Suprapubic skin (tissue), 3 donors: ENCODE data around the gene MGME1.

ENCODE experiments used
- POLR2A ChIP-seq, 2 donors: fragments of 450-650 bp; IDR thresholded peaks; one replicate each; pipeline ENCODE4 v1.6.1; 2017; ENCODE audit warnings: antibody characterized with exemption in 2 of 2, mild to moderate bottlenecking in 2 of 2, moderate library complexity in 2 of 2
- TF ChIP-seq, protein P1 (sequence below), 2 donors: fragments of 200-600 bp in 1 of 2; fragments of 450-650 bp in 1 of 2; sonication (generic) in 1 of 2; IDR thresholded peaks; one replicate each; pipeline ENCODE4 v1.5.1; 2016 to 2019; ENCODE audit warnings: antibody characterized with exemption in 2 of 2, mild to moderate bottlenecking in 1 of 2, moderate library complexity in 1 of 2

DNA sequence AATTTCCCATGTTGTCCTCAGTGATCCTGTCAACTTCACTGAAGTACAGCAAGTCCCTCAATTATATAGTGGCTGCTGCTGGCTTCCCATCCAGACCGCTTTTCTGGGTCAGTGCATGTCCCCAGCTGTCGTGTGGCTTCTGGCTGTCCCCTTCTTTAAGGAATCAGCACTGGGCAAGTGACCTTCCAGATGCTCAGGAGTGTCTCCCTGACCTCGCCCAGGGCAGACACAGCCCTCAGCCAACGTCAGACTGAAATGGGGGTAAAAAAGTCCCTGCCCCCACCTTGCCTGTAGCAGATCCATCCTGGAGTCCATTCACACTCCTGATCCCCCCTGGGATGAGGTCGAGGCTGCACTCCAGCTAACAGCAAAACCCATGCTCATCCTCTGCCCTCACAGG, 65.2 kb downstream of the MGME1 start:
- TF ChIP-seq, protein P1, sequence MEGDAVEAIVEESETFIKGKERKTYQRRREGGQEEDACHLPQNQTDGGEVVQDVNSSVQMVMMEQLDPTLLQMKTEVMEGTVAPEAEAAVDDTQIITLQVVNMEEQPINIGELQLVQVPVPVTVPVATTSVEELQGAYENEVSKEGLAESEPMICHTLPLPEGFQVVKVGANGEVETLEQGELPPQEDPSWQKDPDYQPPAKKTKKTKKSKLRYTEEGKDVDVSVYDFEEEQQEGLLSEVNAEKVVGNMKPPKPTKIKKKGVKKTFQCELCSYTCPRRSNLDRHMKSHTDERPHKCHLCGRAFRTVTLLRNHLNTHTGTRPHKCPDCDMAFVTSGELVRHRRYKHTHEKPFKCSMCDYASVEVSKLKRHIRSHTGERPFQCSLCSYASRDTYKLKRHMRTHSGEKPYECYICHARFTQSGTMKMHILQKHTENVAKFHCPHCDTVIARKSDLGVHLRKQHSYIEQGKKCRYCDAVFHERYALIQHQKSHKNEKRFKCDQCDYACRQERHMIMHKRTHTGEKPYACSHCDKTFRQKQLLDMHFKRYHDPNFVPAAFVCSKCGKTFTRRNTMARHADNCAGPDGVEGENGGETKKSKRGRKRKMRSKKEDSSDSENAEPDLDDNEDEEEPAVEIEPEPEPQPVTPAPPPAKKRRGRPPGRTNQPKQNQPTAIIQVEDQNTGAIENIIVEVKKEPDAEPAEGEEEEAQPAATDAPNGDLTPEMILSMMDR (IDR thresholded peaks at IDR 0.05), result no peak
- no peak for TF ChIP-seq POLR2A (IDR thresholded peaks at IDR 0.05)
